H4 (cell line): ENCODE data around the gene DNAH14. TPM values are rescaled to one million over a fixed set of nuclear protein-coding genes. Genes with fewer than 3 reads are reported as not detected.
"Not testable (repeated sequence)": the region's sequence is repeated elsewhere in the genome, so short reads cannot be mapped to it uniquely, and the experiment has no call there.

ENCODE experiments used
- DNase-seq: peaks from one replicate; pipeline ENCODE4 v3.0.0-alpha.2; 2015; ENCODE audit warnings: low spot score
- total RNA-seq: library from RNA; depleted of rRNA; stranded (reverse); fragments of >200 nt; shearing (Covaris generic); gene quantifications from 2 replicates; pipeline ENCODE4 v1.2.3, GENCODE V29; 2014; rRNA removed

DNAH14 gene
- not detected in 2 replicates for total RNA-seq

DNA sequence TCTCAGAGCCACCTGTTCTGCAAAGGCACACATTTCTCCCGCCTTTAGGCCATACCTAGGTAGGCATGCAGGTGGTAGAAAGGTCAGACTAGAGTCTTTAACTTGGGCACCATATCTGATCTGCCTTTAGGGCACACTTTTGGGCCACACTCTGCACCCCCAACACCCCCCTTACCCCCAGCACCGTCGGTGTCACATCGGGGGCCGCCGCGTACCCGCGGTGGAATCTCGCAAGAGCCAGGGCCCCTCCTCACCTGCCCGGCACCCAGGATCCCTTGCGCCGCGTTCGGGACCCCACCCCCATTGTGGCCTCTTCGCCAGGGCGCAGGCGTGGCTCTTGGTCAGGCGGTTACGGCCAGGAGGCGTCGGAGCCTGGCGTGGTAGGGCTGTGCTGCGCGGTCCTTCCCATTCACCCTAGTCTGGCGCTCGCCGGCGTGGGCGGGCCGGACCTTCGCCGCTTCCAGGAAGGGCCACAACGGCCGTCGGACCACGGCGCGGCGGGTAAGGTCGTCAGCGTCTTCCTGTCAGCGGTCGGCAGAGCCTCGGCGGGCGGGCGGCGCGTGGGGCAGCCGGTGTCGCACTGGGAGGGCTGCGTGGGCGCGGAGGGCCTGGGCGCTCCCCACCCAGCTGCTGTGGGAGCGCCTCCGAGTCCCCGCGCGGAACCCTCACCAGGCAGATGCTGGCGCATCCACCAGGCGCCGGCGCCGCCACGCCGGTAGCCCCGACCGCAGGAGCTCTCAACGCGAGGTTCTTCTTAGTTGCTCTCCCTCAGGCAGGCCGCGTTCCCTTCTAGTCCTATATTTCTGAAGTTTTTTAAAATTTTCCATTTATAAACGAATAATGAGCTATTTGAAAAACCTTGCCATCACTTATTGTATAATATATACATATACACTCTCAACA is at the start of gene DNAH14:
TSS of gene DNAH14 (plus strand) at position 341 of the 903 bp plus-strand sequence. CDS start 23,028 bp downstream, outside the sequence.
- no peak for DNase-seq

DNA sequence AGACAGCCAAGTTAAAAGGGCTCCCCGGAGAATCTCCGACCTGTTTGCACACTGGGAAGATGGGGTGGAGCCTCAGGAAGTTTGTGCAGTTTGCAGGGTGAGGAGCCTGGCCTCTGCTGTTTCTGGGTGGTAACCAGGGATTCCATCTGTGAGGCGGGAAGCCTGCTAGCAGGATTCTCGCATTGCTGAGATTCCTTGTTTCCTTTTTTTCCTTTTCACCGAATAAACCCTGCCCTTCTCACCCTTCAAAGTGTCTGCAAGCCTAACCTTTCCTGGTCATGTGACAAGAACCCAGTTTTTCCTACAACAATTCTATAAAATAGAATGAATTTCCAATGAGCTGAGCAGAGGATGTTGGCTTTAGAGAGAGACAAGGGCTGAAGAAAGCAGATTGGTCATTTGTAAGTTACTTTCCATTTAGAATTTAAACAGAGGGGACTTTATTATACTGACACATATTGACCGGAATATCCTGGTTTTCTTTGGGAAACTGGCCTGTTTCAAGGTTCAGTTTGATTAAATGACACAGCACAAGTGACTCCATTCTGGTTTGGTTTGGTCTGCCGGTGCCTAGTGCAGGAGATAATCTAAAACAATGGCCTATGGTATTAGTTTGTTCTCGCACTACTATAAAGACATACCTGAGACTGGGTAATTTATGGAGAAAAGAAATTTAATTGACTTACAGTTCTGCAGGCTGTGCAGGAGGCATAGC is 48.7 kb upstream of the DNAH14 start:
- no peak for DNase-seq

DNA sequence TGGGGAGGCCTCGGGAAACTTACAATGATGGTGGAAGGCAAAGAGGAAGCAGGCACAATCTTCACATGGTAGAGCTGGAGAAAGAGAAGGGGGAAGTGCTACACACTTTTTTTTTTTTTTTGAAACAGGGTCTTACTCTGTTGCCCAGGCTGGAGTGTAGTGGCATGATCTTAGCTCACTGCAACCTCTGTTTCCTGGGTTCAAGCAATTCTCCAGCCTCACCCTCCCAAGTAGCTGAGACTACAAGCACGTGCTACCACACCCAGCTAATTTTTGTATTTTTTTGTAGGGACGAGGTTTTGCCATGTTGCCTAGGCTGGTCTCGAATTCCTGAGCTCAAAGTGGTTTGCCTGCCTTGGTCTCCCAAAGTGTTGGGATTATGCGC is 48.2 kb upstream of the DNAH14 start:
- DNase-seq: not testable (repeated sequence)

DNA sequence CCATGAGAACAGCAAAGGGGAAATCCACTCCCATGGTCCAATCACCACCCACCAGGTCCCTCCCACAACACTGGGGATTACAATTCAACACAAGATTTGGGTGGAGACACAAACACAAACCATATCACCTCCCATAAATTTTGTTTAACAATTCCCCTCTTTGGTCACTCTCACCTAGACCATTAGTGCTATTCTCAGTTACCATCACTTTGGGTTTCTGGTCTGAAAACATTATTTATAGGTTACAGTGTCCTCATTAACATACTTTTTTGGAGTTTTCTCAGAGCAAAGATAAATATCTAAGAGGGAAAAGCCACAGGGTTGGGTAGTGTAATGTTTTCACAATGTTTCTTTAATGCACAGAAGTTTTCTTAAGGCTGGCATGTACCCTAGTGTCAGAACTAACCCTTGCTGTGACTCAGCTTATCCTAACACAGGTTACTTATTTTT is 47.7 kb upstream of the DNAH14 start:
- no peak for DNase-seq

DNA sequence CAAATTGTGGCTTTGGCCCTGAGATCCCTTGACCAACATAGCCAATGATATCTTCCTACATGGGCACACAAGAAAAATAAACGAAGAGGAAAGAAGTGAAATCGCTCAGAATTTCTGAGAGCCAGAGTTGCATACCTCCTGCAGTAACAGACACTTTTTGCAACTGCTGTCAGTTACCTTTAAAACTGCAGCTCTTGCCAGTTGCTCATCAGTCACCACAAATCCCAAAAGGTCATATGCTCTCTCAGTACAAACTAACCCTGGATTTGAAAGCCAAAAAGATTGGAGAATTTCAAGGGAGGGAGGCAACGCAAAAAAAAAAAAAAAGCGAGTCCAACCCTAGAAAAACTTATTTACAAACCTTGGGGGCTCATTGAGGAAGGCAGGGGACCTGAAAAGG is 47.2 kb upstream of the DNAH14 start:
- no peak for DNase-seq

DNA sequence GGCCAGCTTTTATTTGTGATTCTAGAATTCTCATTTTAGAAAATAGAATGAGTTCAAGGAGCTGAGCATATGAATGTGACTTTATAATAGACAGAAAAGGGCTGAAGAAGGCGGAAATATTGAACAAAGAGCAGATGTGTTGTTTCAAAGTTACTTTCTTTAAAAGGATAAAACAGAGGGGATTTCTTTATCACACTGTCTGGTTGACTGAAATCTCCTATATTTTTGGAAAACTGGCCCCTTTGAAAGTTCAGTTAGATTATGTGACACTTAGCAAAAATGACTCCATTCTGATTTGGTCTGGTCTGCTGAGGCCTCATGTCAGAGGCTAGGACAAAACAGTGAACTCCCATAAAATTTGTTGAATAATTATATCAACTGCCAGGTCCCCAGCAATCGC is 46.4 kb upstream of the DNAH14 start:
- DNase-seq: no peak

DNA sequence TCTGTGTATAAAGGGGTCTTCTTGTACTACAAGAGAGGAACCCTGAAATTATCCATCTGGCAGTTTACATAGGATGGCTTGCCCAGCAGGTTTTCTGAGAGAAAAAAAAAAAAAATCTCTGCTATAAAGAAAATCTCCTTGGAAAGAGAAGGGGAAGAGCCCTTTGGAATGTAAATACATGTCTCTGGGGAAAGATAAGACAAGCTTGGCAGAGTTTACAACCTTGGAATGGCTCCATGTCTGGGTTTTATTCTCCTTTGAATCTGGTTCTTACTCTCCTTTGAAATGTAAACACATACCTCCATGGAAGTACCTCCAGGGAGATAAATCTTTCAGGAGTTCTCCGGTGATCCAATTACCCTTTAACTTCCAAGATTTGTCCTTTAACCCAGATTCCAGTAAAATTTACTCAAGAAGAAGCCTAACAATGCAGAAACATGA is 45.1 kb upstream of the DNAH14 start:
- no peak for DNase-seq

DNA sequence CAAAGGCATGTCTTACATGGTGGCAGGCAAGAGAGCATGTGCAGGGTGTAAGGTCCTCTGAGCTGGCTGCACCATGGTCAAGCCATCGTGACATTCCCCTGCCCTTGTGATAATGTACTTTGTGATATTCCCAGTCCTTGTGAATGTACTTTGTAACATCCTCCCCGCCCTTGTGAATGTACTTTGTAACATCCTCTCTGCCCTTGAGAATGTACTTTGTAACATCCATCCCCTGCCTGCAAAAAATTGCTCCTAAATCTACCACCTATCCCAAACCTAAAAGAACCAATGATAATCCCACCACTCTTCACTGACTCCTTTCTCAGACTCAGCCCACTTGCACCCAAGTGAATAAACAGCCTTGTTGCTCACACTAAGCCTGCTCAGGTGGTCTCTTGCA is 44.1 kb upstream of the DNAH14 start:
- not testable (repeated sequence) for DNase-seq

DNA sequence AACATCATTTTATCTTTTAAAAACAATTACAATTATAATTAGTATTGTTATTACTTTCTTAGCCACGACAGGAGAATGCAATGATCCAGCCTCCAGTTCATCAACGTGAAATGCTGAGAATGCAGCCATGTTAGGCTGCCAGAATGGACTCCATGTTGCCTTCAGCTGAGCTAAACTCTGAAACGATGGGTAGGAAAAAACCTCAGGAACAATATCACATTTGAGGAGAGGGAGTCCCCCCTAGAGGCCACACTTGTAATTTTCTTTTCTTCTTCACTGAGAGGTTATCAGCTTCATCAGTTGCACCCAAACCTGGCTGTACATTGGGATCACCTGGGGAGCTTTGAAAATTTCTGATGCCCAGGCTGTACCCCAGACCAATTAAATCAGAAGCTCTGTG is 34.6 kb upstream of the DNAH14 start:
- DNase-seq: peak; percentile 39

DNA sequence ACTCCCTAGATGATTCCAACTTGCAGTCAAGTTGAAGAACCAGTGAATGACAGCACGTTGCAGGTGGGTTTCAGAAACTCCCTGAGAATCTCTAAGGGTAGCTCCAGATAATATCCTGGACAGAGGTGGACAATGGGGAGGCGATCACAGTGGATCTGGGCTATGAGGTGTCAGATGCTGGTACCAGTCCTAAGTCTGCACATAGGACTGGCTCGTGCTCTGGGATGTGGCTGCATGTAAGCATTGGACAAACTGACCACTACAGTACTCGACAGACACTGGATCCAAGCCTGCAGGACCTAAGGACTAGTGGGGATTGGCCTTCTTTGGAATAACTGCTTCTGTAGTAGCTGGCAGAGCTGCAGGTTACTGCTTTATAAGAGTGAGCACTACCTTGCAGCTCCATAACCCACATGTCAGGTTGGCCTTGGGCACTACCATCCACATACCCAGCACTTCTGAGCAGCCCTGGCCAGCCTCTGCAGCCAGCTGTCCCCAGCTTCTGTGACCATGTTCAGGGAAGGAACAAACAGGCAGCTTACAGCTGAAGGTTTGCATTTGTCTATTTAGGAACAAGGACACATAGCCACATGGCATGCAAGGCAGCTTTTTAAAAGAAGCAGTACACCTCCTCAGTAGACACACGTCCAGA is 33.2 kb upstream of the DNAH14 start:
- no peak for DNase-seq

DNA sequence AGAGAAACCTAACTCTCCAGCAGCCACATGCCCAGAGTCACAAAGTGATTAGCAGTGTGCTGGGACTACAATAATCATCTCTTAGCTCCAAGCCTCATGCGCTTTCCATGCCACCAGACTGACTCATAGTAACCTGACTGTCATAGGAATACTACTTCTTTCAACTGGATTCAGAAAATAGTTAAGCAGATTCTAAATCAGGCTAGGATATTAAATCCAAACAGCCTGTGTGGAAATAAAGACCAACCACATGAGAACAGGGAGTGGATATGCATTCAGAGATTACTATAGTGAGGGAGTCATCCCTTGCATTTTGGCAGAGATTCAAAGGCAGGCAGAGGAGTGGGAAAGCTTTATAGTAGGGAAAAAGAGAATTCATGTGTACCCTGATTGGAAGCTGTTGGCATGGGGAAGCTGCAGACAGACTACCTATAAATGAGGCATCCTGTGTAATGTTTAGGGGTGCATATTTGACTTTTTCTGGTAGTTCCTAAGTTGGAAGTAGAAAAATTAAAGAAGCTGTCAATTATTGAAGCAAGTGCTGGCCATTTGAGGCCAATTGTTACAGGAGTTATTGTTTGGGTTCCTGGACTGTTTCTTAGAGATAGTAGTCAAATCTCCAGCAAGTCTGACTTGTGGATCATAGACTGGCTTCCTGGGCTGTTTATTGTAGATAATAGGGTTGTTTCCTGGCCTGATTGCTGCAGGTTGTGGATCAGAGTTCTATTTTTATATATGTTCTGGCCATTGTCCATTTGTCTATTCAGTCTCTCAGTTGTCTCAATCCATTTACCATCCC is 31.7 kb upstream of the DNAH14 start:
- DNase-seq: no peak

DNA sequence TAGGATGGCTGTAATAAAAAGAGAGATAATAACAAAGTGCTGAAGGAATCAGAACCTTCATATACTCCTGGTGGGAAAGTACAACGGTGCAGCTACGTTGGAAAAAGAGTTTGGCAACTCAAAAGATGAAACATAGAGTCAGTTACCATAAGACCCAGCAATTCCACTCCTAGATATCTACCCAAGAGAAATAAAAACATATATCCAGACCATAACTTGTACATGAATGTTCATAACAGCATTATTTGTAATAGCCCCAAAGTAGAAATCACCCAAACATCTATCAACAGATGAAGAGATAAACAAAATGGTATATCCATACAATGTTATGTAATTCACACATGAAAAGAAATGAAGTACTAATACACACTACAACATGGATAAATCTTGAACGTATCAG is 30.5 kb upstream of the DNAH14 start:
- DNase-seq: no peak

DNA sequence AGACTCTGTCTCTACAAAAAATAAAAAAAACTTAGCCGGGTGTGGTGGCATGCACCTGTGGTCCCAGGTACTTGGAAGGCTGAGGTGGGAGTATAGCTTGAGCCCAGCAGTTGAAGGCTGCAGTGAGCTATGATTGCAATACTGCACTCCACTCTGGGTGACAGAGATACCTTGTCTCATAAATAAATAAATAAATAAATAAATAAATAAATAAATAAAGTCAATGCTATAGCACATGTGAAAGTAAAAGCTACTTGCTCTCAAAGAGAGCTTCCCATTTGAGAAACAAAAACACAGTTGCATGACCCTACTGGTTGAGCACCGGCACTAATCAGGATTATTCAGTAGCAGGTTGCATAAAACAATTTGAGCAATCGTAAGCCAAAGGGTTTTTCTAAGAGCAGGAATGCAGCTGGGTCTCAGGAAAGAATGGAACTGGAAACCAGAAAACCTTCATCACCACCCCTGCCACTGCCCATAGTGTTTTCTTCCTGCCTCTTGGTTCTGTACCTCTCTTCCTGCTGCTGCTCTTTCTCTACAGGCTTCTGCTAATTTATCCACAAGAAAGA is 29.3 kb upstream of the DNAH14 start:
- DNase-seq: no peak

DNA sequence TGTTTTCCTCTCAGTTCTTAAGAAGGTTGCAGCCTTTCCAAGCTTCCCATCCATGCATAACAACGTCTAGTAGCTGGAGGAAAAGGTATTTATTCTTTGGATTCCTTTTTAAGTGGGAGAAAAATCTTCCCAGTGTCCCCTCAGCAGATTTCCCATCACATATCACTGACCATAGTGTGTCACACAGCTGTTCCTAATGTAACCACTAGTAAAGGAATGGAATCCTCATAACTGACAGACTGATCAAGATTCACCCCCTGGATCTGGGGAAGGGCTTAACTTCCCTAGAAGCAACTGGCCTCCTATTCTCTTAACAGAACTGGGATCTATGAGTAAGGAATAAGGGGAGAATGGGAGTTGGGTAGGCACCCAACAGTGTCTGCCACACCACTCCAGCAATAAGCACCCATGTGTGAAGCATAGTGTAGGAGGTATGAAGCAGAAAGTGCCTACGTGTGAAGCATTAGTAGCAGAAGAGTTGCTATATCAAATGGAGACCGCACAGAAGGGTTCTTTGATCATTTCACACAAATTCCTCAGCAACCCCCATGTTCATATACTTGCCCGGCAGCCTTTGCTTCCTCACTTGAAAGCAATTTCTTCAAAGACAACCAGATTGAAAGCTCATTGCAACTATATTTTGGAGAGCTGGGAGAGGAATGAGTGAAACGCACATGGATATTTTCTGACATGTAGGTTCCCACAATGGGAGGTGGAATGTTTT is 28.2 kb upstream of the DNAH14 start:
- DNase-seq: no peak

DNA sequence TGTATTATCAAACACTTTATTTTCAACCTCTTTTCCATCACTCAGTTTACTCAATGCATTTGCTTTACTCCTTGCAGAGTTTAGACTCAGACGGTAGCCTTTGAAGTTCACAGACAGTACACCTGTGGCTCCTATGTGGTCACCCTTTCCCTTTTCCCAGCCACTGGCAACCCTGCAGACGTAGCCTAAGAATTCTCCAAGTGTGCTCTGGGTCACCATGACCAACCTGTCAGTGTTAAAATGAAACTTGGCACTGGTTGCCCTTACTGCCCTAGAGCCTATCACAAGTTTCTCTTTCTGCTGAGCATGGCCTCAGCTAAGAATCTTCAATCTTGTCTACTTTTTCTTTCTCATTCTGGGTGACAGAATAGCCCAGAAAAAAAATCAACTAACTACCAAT is 25.5 kb upstream of the DNAH14 start:
- no peak for DNase-seq

DNA sequence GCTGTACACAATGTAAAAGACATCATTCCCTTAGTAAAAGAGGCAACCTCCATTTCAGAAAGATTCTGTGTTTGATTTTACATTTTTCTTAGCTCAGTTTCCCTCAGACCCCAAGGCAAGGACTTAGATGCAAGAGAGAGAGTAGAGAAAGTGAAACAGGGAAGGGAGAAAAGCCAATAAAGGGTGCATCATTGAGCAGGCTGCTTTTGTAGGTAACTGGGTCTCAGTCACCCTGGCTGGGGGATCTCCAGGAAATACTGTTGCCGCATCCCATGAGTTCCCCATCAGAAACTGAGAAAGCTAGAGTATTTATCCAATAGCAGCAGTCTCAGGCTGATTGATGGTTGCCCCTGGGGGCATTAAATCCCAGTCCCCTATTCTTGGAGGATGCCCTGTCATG is 23.1 kb upstream of the DNAH14 start:
- no peak for DNase-seq

DNA sequence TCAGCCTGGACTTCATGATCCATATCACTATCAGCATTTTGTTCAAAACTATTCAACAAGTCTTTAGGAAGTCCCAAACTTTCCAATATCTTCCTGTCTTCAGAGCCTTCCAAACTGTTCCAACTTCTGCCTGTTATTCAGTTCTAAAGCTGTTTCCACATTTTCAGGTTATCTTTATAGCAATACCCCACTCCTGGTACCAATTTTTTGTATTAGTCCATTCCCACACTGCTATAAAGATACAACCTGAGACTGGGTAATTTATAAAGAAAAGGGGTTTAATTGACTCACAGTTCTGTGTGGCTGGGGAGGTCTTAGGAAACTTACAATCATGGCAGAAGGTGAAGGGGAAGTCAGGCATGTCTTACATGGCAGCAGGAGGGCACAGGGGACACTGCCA is 18.3 kb upstream of the DNAH14 start:
- no peak for DNase-seq

DNA sequence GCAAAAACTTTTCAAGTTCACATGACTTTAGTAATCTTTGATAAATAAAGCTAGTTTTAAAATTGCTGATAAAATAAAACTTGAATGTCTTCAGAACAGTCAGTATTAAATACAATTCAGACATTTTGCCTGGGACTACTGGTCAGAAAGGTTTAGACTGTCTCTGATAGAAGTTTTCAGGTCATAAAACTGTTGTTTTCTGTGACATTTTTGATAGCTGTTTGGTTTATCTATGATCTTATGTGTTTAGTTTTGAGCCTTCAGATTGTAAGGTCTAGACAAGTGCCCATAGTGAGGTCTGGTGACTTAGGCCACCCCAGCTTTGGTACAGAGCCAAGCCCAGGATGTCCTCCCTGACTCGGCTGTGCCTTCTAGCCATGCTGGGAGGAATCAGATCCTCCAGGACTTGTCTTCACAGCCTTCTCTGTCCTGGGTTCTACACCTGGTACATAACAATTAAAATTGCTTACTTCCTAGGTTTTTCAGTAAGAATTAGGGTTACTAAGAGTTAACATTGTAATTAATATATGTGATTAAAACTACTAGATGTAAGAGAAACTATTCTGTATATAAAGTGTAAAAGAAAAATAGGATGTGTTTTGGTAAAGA is 15.1 kb upstream of the DNAH14 start:
- no peak for DNase-seq

DNA sequence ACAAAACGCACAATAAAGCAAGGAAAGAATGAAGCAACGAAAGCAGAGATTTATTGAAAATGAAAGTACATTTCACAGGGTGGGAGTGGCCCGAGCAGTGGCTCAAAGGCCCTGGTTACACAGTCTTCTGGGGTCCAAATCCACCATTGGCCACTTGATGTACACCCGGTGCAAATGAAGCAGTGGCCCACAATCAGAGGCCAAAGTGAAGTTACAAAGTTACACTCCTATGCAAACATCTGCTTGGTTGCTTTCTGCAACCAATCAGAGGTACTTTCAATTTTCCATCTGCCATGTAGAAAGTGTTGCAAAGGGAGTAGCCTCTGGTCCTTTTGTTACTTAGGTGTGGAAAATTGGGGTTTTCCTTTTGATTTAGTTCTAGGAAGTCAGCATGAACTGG is 10.0 kb upstream of the DNAH14 start:
- DNase-seq: no peak

DNA sequence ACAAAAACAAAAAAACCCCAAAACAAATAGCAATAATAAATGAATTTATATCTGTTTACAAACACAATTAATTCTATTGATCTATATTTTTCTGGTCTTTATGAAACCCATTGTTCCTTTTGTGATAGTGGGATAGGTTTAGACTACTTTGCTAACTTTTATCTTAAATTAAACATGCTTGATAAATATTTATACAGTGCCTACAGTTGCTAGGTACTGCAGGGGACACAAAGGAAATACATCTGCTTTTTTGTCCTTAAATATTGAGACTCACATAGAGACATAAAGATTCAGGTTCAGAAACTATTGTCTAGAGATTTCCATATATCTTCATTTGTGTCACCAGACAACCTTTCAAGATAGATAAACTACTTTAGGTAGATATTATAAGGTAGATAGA is 8.5 kb upstream of the DNAH14 start:
- DNase-seq: no peak
